Measurements from ENCODE around the gene HDX. TPM values are rescaled to one million over a fixed set of nuclear protein-coding genes. Genes with fewer than 3 reads are reported as not detected.
"Not testable (repeated sequence)": the region's sequence is repeated elsewhere in the genome, so short reads cannot be mapped to it uniquely, and the experiment has no call there.

Gene HDX
- total RNA-seq, 1 experiment from 2014 or later: 3.5 TPM

GRCh38 chrX:84339507-84340364 is 162.5 kb downstream of the HDX start:
- peak; percentile 22 for DNase-seq (ENCODE audit: low spot score)

GRCh38 chrX:84336646-84337045 is 165.6 kb downstream of the HDX start:
- DNase-seq (ENCODE audit: low spot score): no peak

- no peak for DNase-seq (ENCODE audit: low spot score)
Measured at GRCh38 chrX:84335121-84335520, 167.1 kb downstream of the HDX start.

- no peak for DNase-seq (ENCODE audit: low spot score)
Measured at GRCh38 chrX:84322083-84322827, 180.0 kb downstream of the HDX start.

- no peak for DNase-seq (ENCODE audit: low spot score)
Measured at GRCh38 chrX:84320614-84321013, 181.6 kb downstream of the HDX start.

GRCh38 chrX:84320023-84320422 is 182.2 kb downstream of the HDX start:
- DNase-seq (ENCODE audit: low spot score): no peak

- DNase-seq (ENCODE audit: low spot score): no peak
Measured at GRCh38 chrX:84318661-84319060, 183.6 kb downstream of the HDX start.

- not testable (repeated sequence) for DNase-seq (ENCODE audit: low spot score)
Measured at GRCh38 chrX:84315946-84316345, 186.3 kb downstream of the HDX start.

Measured in A172 (cell line).